IMR-90 (cell line): ENCODE data around the gene DACH1. TPM values are rescaled to one million over a fixed set of nuclear protein-coding genes. Genes with fewer than 3 reads are reported as not detected.

Experiments
- ATAC-seq: fragments of 200-7000 bp; cut with Tn5 transposase; 2 replicates; pipeline ENCODE4 v1.9.1; 2020; ENCODE audit warnings: low read depth, mild to moderate bottlenecking, moderate library complexity
- BruUV-seq: library from RNA; stranded (reverse); fragments of 400-500 nt; replicated peaks from 2 replicates; lab custom pipeline; 2021; lab: Mats Ljungman, UMichigan
- CTCF ChIA-PET: fragments of 300-600 bp; formaldehyde crosslinking; extraction: SDS; loops from one replicate; lab custom pipeline; 2021; ENCODE audit warnings: antibody characterized with exemption; lab: Yijun Ruan, JAX
- POLR2A ChIA-PET: fragments of 300-600 bp; sonication (Branson Sonifier 250); formaldehyde crosslinking; loops from one replicate; lab custom pipeline; 2022; ENCODE audit warnings: antibody characterized with exemption; ENCODE audit not compliant: unreplicated experiment; lab: Charles Lee
- DNase-seq: peaks from one replicate; pipeline ENCODE4 v3.0.0; 2013
- H2AFZ ChIP-seq: replicated peaks from 2 replicates; pipeline ENCODE3; 2013; ENCODE audit warnings: low read length, mild to moderate bottlenecking; ENCODE audit not compliant: poor library complexity
- H2AK5ac ChIP-seq: 2 replicates; pipeline ENCODE4 v1.6.1; 2013; ENCODE audit warnings: low read depth, low read length, inconsistent platforms
- H2AK9ac ChIP-seq: replicated peaks from 2 replicates; pipeline ENCODE3; 2013; ENCODE audit warnings: mild to moderate bottlenecking, low read depth, low read length, moderate library complexity; ENCODE audit not compliant: poor library complexity
- H2BK120ac ChIP-seq: 2 replicates; pipeline ENCODE4 v1.6.1; 2013; ENCODE audit warnings: low read depth, low read length, inconsistent platforms
- H2BK15ac ChIP-seq: 3 replicates; pipeline ENCODE4 v1.6.1; 2013; ENCODE audit warnings: low read depth, low read length, inconsistent platforms
- H2BK20ac ChIP-seq: 2 replicates; pipeline ENCODE4 v1.6.1; 2013; ENCODE audit warnings: low read depth, mild to moderate bottlenecking, inconsistent platforms, low read length, moderate library complexity
- H2BK5ac ChIP-seq: 2 replicates; pipeline ENCODE4 v1.6.1; 2013; ENCODE audit warnings: mild to moderate bottlenecking, low read depth, low read length, inconsistent platforms; ENCODE audit not compliant: poor library complexity, severe bottlenecking
- H3K14ac ChIP-seq: replicated peaks from 2 replicates; pipeline ENCODE4 v1.6.1; 2013; ENCODE audit warnings: low read depth, low read length, inconsistent platforms
- H3K18ac ChIP-seq: 2 replicates; pipeline ENCODE4 v1.6.1; 2013; ENCODE audit warnings: low read depth, low read length, control low read depth
- H3K23ac ChIP-seq: 2 replicates; pipeline ENCODE4 v1.6.1; 2013; ENCODE audit warnings: low read depth, low read length, inconsistent platforms
- H3K27ac ChIP-seq: 2 replicates; pipeline ENCODE4 v1.5.1; 2013; ENCODE audit warnings: mild to moderate bottlenecking, control low read depth, low read length; ENCODE audit not compliant: insufficient read depth
- H3K27me3 ChIP-seq: 2 replicates; pipeline ENCODE4 v1.6.1; 2013; ENCODE audit warnings: low read length; ENCODE audit not compliant: control insufficient read depth, insufficient read depth
- H3K36me3 ChIP-seq: 2 replicates; pipeline ENCODE4 v1.6.1; 2013; ENCODE audit warnings: low read length, mixed read lengths; ENCODE audit not compliant: control insufficient read depth, insufficient read depth
- H3K4ac ChIP-seq: 2 replicates; pipeline ENCODE4 v1.6.1; 2013; ENCODE audit warnings: low read depth, low read length, inconsistent platforms
- H3K4me1 ChIP-seq: 2 replicates; pipeline ENCODE4 v1.6.1; 2013; ENCODE audit warnings: low read length, mixed read lengths; ENCODE audit not compliant: control insufficient read depth, insufficient read depth
- H3K4me2 ChIP-seq: 2 replicates; pipeline ENCODE4 v1.6.1; 2013; ENCODE audit warnings: low read depth, mild to moderate bottlenecking, control low read depth, low read length, moderate library complexity
- H3K4me3 ChIP-seq: 2 replicates; pipeline ENCODE4 v1.5.1; 2013; ENCODE audit warnings: low read depth, mild to moderate bottlenecking, control low read depth, low read length, moderate library complexity; ENCODE audit not compliant: insufficient read depth
- H3K56ac ChIP-seq: 2 replicates; pipeline ENCODE4 v1.6.1; 2013; ENCODE audit warnings: low read length, inconsistent platforms; ENCODE audit not compliant: insufficient read depth; ENCODE audit errors: extremely low read depth
- H3K79me1 ChIP-seq, 2 experiments: 2 replicates each; pipeline ENCODE4 v1.6.1; 2013; ENCODE audit warnings: low read length in 2 of 2, inconsistent platforms in 1 of 2, low read depth in 1 of 2
- H3K9ac ChIP-seq: 2 replicates; pipeline ENCODE4 v1.6.1; 2013; ENCODE audit warnings: low read depth, low read length, control low read depth
- H3K9me1 ChIP-seq: 2 replicates; pipeline ENCODE4 v1.6.1; 2013; ENCODE audit warnings: low read length, inconsistent platforms; ENCODE audit not compliant: insufficient read depth
- H3K9me3 ChIP-seq: 2 replicates; pipeline ENCODE4 v1.6.1; 2013; ENCODE audit warnings: low read length; ENCODE audit not compliant: control insufficient read depth, insufficient read depth
- H4K20me1 ChIP-seq: 2 replicates; pipeline ENCODE4 v1.6.1; 2013; ENCODE audit warnings: low read length, inconsistent platforms; ENCODE audit not compliant: insufficient read depth
- H4K5ac ChIP-seq: 2 replicates; pipeline ENCODE4 v1.6.1; 2013; ENCODE audit warnings: mild to moderate bottlenecking, low read depth, low read length, control low read depth
- H4K8ac ChIP-seq, 2 experiments: 2 replicates each; pipeline ENCODE4 v1.6.1; 2013; ENCODE audit warnings: low read depth in 2 of 2, low read length in 2 of 2, control low read depth in 1 of 2, inconsistent platforms in 1 of 2
- H4K91ac ChIP-seq: 2 replicates; pipeline ENCODE4 v1.6.1; 2013; ENCODE audit warnings: low read depth, low read length, inconsistent platforms; ENCODE audit not compliant: insufficient read depth
- CEBPB ChIP-seq: IDR thresholded peaks from 2 replicates; pipeline ENCODE4 v1.6.1; 2012; ENCODE audit warnings: low read depth, low read length, improper control_type of control experiment
- WGBS, 2 experiments: methylation state at CpG; one replicate each; pipeline versions ENCODE4 v1.1.5 to v1.1.7; 2013; ENCODE audit warnings: missing lambda C conversion rate in 2 of 2; ENCODE audit not compliant: insufficient read length in 1 of 2; ENCODE audit errors: extremely low coverage in 2 of 2; 5-methylcytosine and 5-hydroxymethylcytosine counted together
- dilution Hi-C: fragments of 300-500 bp; cut with HindIII; formaldehyde crosslinking; loops from one replicate; pipeline ENCODE4 v1.14.3; 2018; ENCODE audit warnings: low sequenced_read_pairs; ENCODE audit not compliant: unreplicated experiment
- in situ Hi-C: fragments of 300-500 bp; cut with MboI; formaldehyde crosslinking; loops from 3 replicates; pipeline ENCODE4 v1.14.3; 2019; ENCODE audit warnings: low sequenced_read_pairs, inconsistent platforms, mixed read lengths
- intact Hi-C: fragments of 100-400 bp; cut with micrococcal nuclease; formaldehyde crosslinking; loops from 2 replicates; pipeline ENCODE4 v1.10.0; 2022
- polyA plus RNA-seq, 3 experiments: library from polyadenylated mRNA; depleted of rRNA; stranded (reverse); fragments of >200 nt; gene quantifications; 2 replicates each; pipeline ENCODE4 v1.2.3, GENCODE V29; 2012; ENCODE audit warnings: low replicate concordance in 1 of 3
- total RNA-seq: library from RNA; depleted of rRNA; stranded (reverse); fragments of >200 nt; gene quantifications from 2 replicates; pipeline ENCODE4 v1.2.3, GENCODE V29; 2012
- TF ChIP-seq, protein P1 (sequence below): fragments of 150-350 bp; IDR thresholded peaks from 2 replicates; pipeline ENCODE4 v1.6.1; 2016; ENCODE audit warnings: low read depth, mild to moderate bottlenecking, low read length, moderate library complexity, borderline replicate concordance

The DACH1 gene
- total and polyA plus RNA-seq, 2 of the 4 experiments (the other 2 are of a cell fraction) = not detected

DNA sequence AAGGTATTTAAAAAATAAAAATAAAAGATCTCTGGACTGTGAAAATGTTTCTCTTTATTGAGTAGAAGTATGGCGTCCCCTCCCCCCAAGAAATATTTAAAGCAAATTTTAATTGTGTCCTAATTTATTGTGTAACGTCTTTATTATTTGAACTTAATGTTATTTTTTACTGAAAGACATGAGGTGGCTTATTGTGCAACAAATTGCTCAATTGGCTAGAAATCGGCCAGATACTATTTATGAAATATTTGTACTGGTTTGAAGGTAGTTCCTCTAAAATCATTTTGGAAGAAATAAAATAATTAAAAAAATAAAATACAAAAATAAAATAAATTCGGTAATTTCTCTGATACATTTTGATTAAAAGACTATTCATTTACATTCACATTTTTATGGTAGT, 162.3 kb downstream of the DACH1 start:
- no peaks in the 10 kb centered on the region for H3K9me3 ChIP-seq
- H4K5ac ChIP-seq = no peak overlapping the region
- no peak overlapping the region for H3K56ac ChIP-seq
- WGBS, 2 experiments = no CpG with 5 or more reads among the region's 4 CpGs
- no peak overlapping the region for H2AK5ac ChIP-seq
- ChIA-PET CTCF (no interaction called here), POLR2A (no interaction called here)
- H3K36me3 ChIP-seq = no peaks in the 10 kb centered on the region
- in situ Hi-C loops (no loop called here), intact Hi-C loops (loop anchor here (5.0 kb wide), 1 partner anchor 48 kb away; no protein-coding TSS in a partner anchor), dilution Hi-C loops (no loop called here)
- H2AFZ ChIP-seq = no peak overlapping the region
- H2AK9ac ChIP-seq = no peak overlapping the region
- no peak overlapping the region for H3K4me3 ChIP-seq
- H3K23ac ChIP-seq = no peak overlapping the region
- no peak overlapping the region for H2BK20ac ChIP-seq
- H4K8ac ChIP-seq = no peak overlapping the region
- no peak overlapping the region for H3K9ac ChIP-seq
- ATAC-seq (no peak), DNase-seq (no peak)
- no peak overlapping the region for H4K91ac ChIP-seq
- no peak overlapping the region for H3K18ac ChIP-seq
- no peak overlapping the region for H3K4me2 ChIP-seq
- H3K4ac ChIP-seq = no peak overlapping the region
- no peaks in the 10 kb centered on the region for H3K9me1 ChIP-seq
- H2BK5ac ChIP-seq = no peak overlapping the region
- no peak overlapping the region for H2BK15ac ChIP-seq
- no peaks in the 10 kb centered on the region for H4K20me1 ChIP-seq
- no peak overlapping the region for H3K27ac ChIP-seq
- no peaks in the 10 kb centered on the region for H3K4me1 ChIP-seq
- no peak overlapping the region for H3K14ac ChIP-seq
- BruUV-seq = no TSS peak
- no peak overlapping the region for H2BK120ac ChIP-seq
- H3K79me1 ChIP-seq = no peaks in the 10 kb centered on the region
- H3K27me3 ChIP-seq = no peaks in the 10 kb centered on the region
- TF ChIP-seq CEBPB = peak; percentile 38; the same call in 1 of the 2 replicates
- TF ChIP-seq, protein P1, sequence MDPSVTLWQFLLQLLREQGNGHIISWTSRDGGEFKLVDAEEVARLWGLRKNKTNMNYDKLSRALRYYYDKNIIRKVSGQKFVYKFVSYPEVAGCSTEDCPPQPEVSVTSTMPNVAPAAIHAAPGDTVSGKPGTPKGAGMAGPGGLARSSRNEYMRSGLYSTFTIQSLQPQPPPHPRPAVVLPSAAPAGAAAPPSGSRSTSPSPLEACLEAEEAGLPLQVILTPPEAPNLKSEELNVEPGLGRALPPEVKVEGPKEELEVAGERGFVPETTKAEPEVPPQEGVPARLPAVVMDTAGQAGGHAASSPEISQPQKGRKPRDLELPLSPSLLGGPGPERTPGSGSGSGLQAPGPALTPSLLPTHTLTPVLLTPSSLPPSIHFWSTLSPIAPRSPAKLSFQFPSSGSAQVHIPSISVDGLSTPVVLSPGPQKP = no peak
